Activated CD4-positive, CD25-positive, alpha-beta regulatory T cell (primary cell): Measurements from ENCODE around the gene FAM118A.
"Not testable (repeated sequence)": the region's sequence is repeated elsewhere in the genome, so short reads cannot be mapped to it uniquely, and the experiment has no call there.

ENCODE experiments used
- DNase-seq, 4 experiments: peaks; one replicate each; lab custom pipeline; 2025; lab: John Stamatoyannopoulos, UW

Gene FAM118A

DNA sequence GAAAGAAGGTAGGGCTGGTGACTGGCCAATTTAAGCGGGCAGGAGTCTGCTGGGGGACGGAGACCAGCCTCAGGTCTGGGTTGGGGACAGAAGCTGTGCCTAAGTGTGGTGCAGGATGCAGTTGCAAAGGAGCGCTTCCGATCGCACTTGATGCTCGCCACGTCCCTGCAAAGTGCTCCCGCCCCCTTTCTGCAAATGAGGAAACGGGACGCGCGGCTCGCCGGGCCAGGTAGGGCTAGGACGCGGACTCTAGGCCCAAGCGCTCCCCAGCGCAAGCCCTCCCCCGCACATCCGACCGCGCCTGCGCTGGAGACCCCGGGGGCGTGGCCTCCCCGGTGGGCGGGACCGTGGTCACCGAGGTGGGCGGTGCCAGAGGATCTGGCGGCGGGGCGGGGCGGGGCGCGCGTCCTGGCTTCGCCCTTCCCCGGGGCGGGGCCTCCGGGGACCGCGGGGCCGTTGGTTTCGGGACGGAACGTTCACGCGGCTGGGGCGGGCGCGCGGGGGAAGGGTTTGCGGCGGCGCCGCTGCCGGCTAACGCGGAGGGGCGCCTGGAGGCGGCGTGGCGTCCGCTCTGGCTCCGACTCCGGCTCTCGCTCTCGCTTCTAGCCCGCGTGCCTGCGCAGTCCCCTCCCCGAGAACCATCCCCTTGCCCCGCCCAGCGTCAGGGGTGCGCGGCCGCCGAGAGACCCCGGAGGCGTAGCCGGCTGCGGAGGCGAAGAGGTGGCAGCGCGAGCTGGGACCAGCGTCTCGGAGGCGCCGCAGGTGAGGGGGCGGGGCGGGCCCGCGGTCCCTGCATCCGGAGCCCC lies at the start of gene FAM118A:
FAM118A (plus strand) TSS at position 513 of the 806 bp plus-strand sequence. CDS start 12,446 bp downstream, outside the sequence.
- DNase-seq: peak; percentile 93 to 98 (median 95)

DNA sequence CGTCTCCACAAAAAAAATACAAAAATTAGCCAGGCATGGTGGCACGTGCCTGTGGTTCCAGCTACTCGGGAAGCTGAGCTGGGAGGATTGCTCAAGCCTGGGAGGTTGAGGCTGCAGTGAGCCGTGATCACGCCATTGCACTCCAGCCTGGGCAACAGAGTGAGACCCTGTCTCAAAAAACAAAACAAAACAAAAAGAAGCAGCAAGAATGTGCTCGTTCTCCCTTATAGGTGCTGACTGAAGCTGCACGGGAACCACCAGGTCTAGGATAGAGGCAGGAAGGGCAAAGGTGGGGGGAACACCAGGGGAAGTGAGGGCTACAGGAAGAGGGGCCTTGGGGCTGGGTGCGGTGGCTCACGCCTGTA lies 49.4 kb upstream of the FAM118A start:
- not testable (repeated sequence) for DNase-seq

DNA sequence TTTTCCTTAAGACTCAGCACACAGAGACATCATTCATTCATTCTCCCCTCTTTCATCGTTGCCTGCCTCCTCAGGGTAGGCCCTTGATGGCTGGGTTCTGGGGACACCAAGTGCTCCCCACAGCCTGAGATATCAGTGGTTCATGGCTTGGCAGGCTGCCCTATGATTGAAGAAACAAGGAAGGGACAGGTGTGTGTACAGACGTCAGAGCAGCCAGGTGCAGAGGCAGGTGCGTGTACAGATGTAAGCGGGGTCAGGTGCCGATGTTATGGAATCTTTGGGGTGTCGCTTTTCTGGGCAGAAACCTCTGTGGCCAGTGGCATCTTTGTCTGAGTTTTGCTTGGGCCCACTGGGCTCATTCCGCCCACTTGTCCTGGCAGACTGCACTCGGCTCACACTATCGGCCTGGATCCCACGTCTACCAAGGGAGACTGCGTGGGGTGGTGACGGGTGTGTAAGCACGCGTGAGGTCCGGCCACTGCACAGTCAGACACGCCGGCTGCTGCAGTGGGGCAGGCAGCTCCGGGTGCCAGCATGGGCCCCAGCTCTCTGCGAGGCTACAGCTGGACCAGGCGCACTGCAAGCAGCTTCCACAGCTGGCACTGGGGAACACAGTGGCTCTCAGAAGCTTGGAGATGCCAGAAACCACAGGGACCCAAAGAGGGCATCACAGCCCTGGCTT lies 48.2 kb upstream of the FAM118A start:
- no peak for DNase-seq

DNA sequence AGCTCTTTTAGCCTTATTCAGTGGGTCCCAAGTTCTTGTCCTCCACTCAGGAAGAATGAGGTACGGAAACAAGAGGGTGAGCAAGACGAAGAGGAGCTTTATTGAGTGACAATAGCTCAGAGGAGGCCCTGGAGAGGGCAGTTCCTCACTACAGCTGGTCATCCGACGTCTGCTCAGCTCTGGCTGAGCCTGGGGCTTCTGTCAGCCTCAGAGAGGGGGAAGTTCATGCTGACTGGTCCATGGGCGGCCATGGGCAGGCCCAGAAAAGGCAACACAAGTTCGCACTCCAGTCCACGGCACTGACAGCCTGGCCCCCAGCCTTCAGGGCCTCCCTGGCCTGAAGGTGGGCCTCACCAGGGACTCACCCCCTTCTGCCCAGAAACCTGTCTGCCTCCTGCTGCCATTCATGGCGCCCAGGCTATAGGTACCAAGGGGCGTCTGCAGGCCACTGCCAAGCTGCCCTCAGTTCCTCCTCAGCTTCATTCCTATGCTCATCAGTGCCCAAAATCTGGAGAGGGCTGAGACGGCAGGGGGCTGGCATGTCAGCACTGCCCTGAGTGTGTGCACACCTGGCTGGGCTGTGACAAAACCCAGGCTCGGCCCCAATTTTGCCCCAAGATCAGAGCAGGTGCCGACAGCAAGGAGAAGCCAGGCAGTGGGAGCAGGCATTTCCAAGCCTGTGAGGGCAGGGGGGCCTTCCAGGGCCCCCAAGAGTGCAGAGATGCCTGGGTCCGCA lies 47.4 kb upstream of the FAM118A start:
- DNase-seq: no peak

DNA sequence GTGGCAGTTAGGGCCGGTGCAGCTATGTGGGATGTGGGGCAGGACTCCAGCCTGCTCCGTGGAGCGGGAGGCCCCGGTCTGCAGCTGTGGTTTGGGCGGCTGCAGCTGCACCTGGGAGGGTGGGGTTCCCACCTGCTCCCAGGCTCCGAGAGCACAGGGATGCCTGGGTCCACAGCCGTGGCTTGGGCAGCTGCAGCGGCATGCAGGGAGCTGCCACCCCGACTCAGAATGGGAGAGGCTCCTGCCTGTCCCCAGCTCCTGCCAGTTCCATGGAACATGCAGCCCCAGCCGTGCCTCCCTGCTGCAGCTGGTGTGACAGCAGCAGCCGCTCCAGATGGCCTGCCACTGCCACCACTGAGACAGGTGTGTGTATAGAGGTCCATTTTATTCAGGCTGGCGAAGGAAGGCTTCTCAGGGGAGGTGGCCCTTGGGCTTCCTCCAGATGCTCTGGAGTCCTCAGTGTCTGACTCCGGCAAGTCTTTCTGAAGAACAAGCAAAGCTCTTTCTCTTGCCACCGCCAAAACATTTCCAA lies 46.7 kb upstream of the FAM118A start:
- DNase-seq: no peak

DNA sequence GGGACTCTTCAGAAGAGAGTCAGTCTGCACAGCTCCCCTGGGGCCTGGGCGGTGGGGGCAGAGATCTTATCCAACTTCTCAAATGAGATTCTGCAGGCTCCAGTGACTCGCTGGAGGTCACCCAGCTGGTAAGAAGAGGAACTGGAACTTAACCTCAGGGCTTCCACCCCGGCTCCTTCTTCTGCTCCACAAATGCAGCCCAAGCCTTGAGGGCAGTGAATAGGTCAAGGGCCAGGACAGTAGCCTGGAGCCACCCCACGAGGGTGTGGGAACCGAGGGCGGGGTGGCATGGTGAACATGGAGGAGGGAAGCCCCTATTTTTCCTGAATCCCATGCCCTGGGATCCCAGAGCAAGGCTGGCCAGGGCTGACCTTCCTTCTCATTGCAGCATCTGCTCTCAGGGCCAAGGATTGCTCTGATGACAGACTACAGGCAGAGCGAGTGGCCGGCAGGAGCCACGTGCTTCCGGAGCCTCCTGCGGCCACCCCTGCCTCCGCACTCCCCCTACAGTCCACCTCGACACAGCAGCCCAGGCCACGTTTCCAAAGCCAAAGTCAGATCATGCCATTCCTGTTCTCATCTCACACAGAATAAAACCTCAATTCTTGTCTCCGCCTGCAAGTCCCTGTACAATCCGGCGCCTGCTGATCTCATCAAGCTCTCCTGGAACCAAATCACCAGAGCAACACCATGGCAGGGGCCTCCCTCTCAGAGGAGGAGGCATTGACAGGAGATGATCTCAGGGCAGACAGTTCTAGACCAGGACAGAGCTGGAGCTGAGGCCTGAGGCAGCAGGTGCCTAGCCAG lies 46.1 kb upstream of the FAM118A start:
- DNase-seq: no peak

DNA sequence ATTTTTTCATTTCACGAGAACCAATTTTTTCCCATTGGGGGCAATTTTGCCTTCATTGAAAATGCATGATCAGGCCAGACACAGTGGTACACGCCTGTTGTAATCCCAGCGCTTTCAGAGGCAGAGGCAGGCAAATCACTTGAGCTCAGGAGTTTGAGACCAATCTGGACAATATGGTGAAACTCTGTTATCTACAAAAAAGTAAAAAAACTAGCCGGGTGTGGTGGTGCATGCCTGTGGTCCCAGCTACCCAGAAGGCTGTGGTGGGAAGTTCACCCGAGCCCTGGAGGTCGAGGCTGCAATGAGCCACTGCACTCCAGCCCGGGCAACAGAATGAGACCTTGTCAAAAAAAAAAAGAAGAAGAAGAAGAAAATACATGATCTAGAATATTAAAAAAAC lies 44.2 kb upstream of the FAM118A start:
- no peak for DNase-seq

DNA sequence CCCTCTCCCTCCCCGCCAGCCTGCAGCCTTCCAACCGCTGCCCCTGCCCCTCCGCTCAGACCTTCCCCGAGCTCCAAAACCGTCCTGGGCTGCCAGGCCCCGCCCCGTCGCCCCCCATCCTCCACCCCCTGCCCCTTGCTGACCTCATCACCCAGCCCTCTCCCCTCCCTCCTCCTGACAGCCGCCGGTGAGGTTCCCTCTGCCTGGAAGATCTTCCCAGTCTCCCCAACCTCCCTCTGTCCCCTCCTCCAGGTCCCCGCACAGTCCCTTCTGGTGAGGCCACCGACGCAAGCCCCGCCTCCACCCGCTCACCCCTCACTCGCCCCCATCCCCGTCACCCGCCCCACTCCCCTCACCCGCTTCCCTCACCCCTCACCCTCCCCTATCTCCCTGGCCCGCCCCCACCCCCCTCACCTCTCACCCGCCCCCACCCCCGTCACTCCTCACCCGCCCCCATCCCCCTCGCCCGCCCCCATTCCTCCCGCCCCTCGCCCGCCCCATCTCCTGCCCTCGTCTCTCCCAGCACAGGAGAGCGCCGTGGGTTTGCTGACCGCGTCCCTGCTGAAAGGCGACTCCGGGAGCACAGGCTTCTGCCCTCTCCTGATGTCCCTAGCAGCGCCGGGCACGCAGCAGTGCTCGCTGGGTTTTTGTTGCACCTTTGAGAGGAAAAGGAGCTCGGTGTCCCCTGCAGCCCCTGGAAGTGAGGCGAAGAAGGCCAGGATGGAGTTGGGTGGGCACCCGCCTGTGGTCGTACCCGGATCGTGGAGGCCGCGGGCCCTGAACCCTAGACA lies 41.4 kb upstream of the FAM118A start:
- no peak for DNase-seq

DNA sequence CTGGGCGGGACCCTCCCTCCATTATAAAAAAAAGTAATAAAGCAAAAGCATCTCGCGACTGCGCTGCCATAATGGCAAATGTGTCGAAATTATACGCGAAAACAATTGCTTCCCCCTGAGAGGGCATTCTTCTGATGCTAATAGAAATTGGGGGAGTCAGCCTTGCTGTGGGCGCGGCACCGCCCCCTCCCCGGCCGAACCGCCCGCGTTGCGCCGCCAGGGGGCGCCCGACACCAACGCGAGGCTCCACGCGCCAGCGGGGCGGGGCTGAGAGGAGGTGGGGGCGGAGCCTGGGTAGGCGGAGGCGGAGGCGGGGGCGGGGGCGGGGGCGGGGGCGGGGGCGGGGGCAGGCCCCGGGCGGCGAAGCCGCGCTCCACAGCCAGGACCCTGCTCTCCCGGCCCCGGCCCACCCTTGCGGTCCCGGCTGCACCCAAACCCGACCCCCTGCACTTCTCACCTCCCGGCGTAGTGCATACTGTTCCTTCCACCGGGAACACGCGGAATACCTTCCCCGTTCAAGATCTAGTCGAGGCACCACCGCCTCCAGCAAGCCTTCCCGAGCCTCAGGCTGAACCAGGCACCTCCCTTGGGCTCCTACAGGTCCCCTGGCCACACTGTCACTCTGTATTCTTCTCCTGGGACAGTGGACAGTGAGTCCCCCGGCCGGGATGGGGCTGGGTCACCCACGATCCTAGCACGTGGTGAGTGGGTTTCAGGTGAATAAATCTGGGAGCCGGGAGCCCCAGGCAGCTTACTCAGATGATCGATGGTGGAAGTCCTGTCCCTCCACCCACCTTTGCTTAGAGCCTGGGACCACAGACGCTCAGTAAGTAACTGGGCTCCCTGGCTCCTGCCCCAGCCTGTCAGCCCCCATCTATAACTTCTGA lies 40.5 kb upstream of the FAM118A start:
- DNase-seq: peak; percentile 81 to 90 (median 86)

DNA sequence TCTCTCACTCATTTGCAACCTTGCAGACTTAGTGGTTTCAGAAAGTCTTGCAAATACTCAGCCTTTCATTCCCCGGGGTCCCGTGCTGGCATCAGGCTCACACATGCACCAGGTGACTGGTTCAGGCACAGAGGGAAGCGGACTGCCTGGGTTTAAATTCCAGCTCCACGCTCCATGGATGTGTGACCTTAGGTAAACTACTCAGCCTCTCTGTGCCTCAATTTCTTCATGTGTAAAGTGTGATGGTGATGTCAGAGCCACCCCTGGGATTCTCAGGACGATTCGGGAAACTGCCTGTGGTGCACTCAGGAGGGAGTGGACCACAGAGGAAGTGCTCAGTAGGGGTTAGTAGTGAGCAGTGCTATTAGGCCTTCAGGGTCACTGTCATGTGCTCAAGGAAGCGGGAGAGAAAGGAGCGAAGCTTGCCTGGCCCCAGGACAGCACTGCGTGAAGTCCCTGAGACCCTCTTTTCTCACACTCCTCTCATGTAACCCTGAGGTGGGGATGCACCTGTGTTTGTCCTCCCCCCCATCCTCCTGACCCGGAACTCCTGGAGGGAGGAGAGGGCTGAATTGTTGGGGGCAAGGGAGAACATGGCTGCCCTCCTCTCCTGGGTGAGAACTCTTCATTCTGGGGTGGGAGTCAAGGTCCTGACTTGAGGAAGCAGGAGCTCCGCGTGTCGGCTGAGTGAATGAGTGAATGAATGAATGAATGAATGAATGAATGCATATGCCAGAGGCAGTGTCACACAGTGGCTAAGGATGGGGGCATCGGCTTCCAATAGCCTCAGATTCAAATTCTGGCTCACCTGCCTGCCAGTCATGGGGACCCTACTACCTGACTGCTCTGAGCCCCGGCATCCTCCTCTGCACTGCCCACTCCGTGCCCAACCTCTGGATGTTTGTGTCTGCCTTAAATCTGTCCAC lies 39.4 kb upstream of the FAM118A start:
- DNase-seq: no peak

DNA sequence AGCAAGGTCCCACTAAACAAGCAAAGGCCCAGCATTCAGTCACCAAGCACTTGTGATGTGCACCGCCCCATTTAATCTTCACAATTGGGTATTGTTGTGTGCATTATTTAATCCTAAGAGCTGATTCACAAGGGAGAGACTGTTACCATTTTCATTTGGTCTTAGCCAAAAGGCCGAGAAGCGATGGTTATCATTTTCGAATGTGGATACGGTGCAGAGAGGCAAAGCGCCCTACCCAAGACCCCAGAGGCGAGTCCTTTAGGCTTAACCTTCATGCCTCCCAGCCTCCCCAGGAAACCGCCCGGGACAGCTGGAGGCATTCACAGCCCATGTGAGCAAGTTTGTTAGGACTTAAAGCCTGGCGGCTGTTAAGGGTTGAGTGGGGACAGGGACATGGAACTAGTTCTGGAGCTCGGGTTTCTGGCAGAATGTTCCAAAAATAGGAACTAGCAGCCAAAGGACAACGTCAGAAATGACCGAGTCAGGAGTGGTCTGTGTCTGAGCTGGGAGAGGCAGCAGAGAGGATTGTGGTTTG lies 38.0 kb upstream of the FAM118A start:
- no peak for DNase-seq

DNA sequence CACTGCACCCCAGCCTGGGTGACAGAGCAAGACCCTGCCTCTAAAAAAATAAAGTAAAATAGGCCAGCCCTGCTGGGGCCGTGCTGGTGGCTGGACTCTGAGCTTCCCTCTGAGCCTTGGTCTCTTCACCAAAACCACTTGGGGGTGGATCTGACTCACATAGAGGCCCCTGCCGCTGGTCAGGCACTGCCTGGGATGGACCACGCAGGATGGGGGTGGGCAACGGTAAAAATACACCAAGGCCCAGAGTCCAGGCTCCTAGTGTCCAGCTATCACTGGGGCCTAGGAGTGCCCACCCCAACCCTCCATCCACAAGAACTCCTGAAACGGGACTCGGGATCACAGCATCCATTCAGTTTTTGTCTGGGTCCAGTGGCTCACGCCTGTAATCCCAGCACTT lies 37.2 kb upstream of the FAM118A start:
- no peak for DNase-seq

DNA sequence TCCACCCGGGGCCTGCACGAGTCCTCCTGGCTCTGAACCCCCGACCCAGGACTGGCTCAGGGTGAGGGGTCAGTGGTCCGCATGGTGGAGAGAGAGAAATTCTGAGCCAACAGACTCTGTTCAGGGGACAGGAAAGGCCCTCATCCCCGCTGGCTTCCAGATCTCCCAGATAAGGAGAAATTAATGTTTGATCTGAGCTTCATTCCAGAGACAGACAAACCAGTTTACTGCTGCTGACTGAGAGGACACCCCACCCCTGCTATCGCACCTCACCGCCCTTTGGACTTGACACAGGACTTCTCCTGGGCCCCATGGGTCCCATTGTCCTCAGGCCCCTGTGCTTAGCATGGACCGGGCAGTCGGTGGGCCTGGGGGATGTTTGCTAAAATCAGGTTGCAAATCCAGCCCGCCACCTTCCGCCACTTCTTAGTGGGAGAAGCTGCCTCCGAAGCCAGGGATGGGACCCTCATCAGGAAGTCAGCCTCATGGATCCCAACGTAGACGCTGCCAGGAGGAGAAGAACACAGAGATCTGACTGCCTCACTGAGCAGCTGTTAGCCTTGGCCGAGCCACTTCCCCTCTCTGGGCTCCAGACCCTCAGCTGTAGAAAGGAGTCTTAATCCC lies 36.2 kb upstream of the FAM118A start:
- DNase-seq: no peak

DNA sequence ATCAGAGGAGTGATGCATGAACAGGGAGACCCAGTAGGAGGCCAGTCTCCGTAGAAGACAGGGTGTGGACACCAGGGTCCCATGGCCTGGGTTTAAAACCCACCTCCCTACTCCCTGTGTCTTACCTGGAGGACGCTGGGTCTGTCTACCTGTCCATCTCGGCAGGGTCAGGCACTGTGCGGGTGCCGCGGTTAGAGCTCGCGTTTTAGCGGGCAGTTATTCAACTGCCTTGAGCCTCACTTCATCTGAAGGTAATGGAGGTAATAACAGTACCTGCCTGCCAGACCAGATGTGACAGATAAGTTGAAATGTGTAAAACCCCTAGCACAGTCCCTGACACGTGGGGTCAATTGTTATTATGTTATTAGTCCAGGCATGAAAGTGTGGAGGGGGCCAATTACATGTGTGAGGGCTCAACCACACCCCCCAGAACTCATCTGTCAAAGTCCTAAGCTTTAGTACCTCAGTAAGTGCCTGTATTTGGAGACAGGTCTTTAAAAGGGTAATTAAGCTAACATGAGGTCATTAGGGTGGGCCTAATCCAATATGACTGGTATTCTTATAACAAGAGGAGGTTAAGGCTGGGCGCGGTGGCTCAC lies 33.1 kb upstream of the FAM118A start:
- no peak for DNase-seq

DNA sequence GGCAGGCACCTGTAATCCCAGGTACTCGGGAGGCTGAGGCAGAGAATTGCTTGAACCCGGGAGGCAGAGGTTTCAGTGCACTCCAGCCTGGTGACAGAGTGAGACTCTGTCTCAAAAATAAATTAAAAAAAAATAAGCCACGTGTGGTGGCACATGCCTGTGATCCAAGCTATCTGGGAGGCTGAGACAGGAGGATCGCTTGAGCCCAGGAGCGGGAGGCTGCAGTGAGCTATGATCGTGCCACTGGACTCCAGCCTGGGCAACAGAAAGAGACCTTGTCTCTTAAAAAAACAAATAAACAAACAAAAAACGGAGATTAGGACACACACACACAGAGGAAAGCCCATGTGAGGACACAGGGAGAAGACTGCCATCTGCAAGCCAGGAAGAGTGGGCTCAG lies 32.0 kb upstream of the FAM118A start:
- not testable (repeated sequence) for DNase-seq

DNA sequence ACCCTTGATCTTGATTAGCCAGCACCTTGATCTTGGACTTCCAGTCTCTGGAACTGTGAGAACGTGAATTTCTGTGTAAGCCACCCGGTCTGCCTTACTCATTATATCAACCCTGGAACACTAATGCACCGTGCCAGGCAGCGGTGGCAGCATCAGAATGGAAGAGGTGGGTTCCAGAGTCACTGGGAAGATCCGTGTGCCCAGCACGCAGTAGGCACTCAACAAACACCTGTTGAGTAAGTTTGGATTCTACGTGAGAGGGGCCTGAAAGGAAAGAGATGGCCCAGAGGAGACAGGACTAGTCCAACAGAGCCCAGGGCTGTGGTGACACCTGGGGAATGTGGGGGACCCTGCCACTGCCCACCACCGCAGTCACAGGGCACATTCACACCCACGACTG lies 31.6 kb upstream of the FAM118A start:
- no peak for DNase-seq

DNA sequence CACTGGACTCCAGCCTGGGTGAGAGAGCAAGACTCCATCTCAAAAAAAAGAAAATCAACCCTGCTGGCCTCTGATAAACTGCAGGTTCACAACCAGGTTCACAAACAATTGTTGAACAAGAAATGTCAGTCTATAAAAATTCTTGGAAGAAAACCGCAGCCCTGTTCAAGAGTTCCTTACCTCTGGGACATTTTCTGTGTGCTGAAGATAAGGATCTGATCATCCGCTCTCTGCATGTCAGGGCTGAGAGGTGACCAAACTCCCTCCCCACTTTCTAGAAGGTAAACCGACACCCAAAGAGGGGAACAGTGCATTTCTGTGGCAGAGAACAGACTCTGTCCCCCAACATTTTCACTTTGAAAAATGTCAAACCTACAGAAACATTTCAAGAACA lies 29.1 kb upstream of the FAM118A start:
- DNase-seq: no peak

DNA sequence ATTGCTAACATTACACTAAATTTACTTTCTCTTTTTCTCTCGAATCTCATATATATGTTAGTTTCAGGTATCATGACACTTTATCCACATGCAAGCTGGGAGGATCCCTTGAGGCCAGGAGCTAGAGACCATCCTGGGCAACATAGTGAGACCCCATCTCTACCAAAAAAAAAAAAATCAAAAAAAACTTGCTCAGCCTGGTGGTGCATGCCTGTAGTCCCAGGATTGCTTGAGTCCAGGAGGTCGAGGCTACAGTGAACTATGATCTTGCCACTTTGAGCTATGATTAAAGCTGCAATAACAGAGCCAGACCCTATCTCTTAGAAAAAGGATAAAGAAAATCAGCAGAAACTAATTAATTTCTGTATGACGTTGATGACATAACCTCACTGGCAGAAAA lies 28.7 kb upstream of the FAM118A start:
- no peak for DNase-seq
